ENCODE data around the gene EIF2A.

GRCh38 chr3:150594150-150594549, 47.6 kb downstream of the EIF2A start:
- TF ChIP-seq POLR2AphosphoS5 (IDR thresholded peaks at IDR 0.05; ENCODE audit: low read depth) (no peak), SPI1 (IDR thresholded peaks at IDR 0.05; ENCODE audit: borderline replicate concordance, low read depth) (no peak), GABPA (IDR thresholded peaks at IDR 0.05; ENCODE audit: low read depth) (no peak)
- TF ChIP-seq, protein P1, sequence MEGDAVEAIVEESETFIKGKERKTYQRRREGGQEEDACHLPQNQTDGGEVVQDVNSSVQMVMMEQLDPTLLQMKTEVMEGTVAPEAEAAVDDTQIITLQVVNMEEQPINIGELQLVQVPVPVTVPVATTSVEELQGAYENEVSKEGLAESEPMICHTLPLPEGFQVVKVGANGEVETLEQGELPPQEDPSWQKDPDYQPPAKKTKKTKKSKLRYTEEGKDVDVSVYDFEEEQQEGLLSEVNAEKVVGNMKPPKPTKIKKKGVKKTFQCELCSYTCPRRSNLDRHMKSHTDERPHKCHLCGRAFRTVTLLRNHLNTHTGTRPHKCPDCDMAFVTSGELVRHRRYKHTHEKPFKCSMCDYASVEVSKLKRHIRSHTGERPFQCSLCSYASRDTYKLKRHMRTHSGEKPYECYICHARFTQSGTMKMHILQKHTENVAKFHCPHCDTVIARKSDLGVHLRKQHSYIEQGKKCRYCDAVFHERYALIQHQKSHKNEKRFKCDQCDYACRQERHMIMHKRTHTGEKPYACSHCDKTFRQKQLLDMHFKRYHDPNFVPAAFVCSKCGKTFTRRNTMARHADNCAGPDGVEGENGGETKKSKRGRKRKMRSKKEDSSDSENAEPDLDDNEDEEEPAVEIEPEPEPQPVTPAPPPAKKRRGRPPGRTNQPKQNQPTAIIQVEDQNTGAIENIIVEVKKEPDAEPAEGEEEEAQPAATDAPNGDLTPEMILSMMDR (IDR thresholded peaks at IDR 0.05; ENCODE audit: insufficient read depth, low read length): no peak
- TF ChIP-seq, protein P2, sequence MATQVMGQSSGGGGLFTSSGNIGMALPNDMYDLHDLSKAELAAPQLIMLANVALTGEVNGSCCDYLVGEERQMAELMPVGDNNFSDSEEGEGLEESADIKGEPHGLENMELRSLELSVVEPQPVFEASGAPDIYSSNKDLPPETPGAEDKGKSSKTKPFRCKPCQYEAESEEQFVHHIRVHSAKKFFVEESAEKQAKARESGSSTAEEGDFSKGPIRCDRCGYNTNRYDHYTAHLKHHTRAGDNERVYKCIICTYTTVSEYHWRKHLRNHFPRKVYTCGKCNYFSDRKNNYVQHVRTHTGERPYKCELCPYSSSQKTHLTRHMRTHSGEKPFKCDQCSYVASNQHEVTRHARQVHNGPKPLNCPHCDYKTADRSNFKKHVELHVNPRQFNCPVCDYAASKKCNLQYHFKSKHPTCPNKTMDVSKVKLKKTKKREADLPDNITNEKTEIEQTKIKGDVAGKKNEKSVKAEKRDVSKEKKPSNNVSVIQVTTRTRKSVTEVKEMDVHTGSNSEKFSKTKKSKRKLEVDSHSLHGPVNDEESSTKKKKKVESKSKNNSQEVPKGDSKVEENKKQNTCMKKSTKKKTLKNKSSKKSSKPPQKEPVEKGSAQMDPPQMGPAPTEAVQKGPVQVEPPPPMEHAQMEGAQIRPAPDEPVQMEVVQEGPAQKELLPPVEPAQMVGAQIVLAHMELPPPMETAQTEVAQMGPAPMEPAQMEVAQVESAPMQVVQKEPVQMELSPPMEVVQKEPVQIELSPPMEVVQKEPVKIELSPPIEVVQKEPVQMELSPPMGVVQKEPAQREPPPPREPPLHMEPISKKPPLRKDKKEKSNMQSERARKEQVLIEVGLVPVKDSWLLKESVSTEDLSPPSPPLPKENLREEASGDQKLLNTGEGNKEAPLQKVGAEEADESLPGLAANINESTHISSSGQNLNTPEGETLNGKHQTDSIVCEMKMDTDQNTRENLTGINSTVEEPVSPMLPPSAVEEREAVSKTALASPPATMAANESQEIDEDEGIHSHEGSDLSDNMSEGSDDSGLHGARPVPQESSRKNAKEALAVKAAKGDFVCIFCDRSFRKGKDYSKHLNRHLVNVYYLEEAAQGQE (IDR thresholded peaks at IDR 0.05; ENCODE audit: insufficient replicate concordance, low read depth): no peak
